Measurements from ENCODE around the gene VCL. TPM values are rescaled to one million over a fixed set of nuclear protein-coding genes. Genes with fewer than 3 reads are reported as not detected.

Gene VCL
- polyA plus RNA-seq, 2 donors, result 25.0 to 41.4 TPM

DNA sequence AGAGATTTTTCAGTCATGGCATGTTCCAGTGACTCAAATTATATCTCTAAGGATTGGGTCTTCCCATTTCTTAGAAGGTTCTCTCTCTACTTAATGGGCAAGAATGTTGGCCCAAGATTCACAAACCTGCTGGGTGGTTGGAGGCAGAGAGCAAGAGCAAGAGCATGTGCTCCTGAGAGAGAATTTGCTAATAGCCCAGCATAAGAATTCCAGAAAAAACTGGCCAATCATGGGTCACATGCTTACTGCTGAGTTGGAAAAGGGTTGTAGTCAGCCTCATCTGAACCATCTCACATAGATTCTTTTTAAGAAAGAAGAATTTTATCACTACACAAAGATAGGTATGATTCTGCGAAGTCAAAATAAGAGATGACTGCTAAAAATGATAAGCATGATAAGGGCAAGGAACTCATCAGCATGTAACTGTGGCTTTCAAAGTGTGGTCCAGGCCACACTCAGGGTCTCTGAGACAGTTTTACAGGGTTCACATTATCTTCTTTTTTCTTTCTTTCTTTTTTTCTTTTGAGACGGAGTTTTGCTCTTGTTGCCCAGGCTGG lies 8.2 kb upstream of the VCL start:
- Histone ChIP-seq H3K27ac (ENCODE audit: low read depth in 2 of 2, low read length in 1 of 2) (no peak overlapping the region), H3K9me3 (ENCODE audit: control insufficient read depth in 2 of 2, insufficient read depth in 1 of 2, low read depth in 1 of 2, low read length in 1 of 2) (no peaks in the 10 kb centered on the region), H3K36me3 (ENCODE audit: control insufficient read depth in 2 of 2, insufficient read depth in 2 of 2, low read length in 1 of 2) (no peaks in the 10 kb centered on the region), H3K4me1 (ENCODE audit: control insufficient read depth in 2 of 2, insufficient read depth in 2 of 2, low read length in 1 of 2) (peaks cover 0 to 2% of the 10 kb centered on the region in 2 donors), H3K4me3 (ENCODE audit: low read depth in 1 of 2, low read length in 2 of 2) (no peak overlapping the region), H3K27me3 (ENCODE audit: control insufficient read depth in 1 of 2, insufficient read depth in 2 of 2, low read length in 2 of 2) (no peaks in the 10 kb centered on the region)
- whole genome bisulfite sequencing, 2 donors, result 93 to 99% methylated on average over 2 of the region's 2 CpGs

DNA sequence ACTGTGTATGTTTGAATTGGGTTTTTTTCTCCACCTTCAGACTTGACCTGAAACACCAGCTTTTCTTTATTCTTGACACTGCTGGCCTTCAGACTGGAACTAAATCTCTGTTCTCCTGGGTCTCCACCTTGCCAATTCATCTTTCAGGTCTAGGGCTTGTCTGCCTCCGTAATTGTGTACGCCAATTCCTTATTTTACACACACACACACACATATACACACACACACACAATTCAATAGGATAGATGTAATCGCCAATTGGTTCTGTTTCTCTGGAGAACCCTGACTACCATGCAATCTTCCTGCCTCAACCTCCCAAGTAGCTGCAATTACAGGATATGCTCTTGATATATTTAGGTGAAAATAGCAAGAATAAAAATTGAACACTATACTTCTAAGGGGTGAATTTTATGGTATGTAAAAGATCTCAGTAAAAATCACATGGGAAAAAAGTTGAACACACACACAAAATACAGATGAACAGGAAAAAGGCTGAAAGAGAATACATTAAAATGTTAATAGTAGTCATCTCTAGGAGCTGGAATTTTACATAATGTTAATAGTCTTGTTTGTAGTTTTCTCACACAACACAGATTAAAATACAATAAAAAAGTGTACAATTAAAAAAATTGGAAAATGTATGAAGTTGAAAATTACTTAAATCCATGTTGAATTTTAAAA lies 6.6 kb upstream of the VCL start:
- WGBS, 2 donors, result 96 to 97% methylated on average over 3 of the region's 3 CpGs
- H3K4me3 ChIP-seq (ENCODE audit: low read depth in 1 of 2, low read length in 2 of 2), result no peak overlapping the region
- H3K27me3 ChIP-seq (ENCODE audit: control insufficient read depth in 1 of 2, insufficient read depth in 2 of 2, low read length in 2 of 2), result no peaks in the 10 kb centered on the region

DNA sequence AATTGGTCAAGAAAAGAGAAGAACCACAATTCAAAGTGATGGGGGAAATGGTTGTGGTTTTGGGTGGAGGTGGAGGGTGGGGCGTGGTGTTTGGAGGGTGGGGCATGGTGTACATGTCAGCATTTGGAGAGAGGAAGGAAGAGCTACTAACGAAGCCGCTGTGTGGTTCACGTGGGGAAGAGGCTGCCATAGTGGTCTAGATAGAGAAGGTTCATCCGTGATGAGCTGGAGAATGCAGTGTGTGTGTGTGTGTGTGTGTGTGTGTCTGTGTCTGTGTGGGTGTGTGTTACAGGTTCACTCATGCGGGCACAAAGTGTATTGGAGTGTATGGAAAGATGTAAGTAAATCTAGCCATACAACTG lies 6.1 kb upstream of the VCL start:
- H3K4me1 ChIP-seq (ENCODE audit: control insufficient read depth in 2 of 2, insufficient read depth in 2 of 2, low read length in 1 of 2), result peaks cover 0 to 2% of the 10 kb centered on the region in 2 donors
- H3K36me3 ChIP-seq (ENCODE audit: control insufficient read depth in 2 of 2, insufficient read depth in 2 of 2, low read length in 1 of 2), result no peaks in the 10 kb centered on the region
- H3K27me3 ChIP-seq (ENCODE audit: control insufficient read depth in 1 of 2, insufficient read depth in 2 of 2, low read length in 2 of 2), result no peaks in the 10 kb centered on the region
- WGBS, 2 donors, result 57 to 62% methylated on average over 6 of the region's 6 CpGs
- no peak overlapping the region for H3K27ac ChIP-seq (ENCODE audit: low read depth in 2 of 2, low read length in 1 of 2)
- H3K4me3 ChIP-seq (ENCODE audit: low read depth in 1 of 2, low read length in 2 of 2), result no peak overlapping the region
- no peaks in the 10 kb centered on the region for H3K9me3 ChIP-seq (ENCODE audit: control insufficient read depth in 2 of 2, insufficient read depth in 1 of 2, low read depth in 1 of 2, low read length in 1 of 2)

More for the DNA sequence above, 6.6 kb upstream of the VCL start:
- H3K4me1 ChIP-seq (ENCODE audit: control insufficient read depth in 2 of 2, insufficient read depth in 2 of 2, low read length in 1 of 2), result peaks cover 0 to 2% of the 10 kb centered on the region in 2 donors
- H3K9me3 ChIP-seq (ENCODE audit: control insufficient read depth in 2 of 2, insufficient read depth in 1 of 2, low read depth in 1 of 2, low read length in 1 of 2), result no peaks in the 10 kb centered on the region
- no peaks in the 10 kb centered on the region for H3K36me3 ChIP-seq (ENCODE audit: control insufficient read depth in 2 of 2, insufficient read depth in 2 of 2, low read length in 1 of 2)
- no peak overlapping the region for H3K27ac ChIP-seq (ENCODE audit: low read depth in 2 of 2, low read length in 1 of 2)

DNA sequence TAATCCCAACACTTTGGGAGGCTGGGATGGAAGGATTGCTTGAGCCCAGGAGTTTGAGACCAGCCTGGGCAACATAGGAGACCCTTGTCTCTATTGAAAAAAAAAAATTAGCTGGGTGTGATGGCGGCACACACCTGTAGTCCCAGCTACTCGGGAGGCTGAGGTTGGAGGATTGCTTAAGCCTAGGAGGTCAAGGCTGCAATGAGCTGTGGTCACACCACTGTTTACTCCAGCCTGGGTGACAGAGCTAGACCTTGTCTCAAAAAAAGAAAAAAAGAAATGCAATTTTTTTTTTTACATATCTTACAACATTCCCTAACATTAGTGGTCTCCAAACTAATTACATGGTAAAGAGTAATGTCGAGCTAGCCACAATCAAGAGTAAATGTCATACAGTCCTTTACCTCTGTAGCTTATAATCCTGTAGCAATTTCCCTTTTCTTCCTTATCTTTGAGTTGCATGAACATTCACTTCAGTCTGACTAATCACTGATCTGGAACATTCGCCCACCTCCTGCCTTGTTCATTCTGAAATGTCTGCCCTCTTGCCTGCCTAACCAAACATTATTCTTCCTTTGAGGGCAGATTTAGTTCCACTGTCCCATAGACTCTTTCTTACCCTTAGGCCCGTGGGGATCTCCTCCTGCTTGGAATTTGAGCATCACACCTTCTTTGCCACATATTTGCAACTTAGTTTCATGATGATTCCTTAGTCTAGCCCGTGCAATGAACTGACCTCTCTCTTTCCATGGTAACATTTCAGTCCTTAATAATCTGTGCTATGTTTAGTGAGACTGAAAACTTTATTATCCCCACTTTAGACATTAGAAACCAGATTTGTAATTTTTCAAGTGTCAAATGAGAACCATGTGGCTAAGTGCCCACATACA lies 4.8 kb upstream of the VCL start:
- Histone ChIP-seq H3K9me3 (ENCODE audit: control insufficient read depth in 2 of 2, insufficient read depth in 1 of 2, low read depth in 1 of 2, low read length in 1 of 2) (no peaks in the 10 kb centered on the region), H3K4me3 (ENCODE audit: low read depth in 1 of 2, low read length in 2 of 2) (no peak overlapping the region), H3K27me3 (ENCODE audit: control insufficient read depth in 1 of 2, insufficient read depth in 2 of 2, low read length in 2 of 2) (no peaks in the 10 kb centered on the region), H3K27ac (ENCODE audit: low read depth in 2 of 2, low read length in 1 of 2) (no peak overlapping the region), H3K4me1 (ENCODE audit: control insufficient read depth in 2 of 2, insufficient read depth in 2 of 2, low read length in 1 of 2) (peaks cover 0 to 2% of the 10 kb centered on the region in 2 donors), H3K36me3 (ENCODE audit: control insufficient read depth in 2 of 2, insufficient read depth in 2 of 2, low read length in 1 of 2) (no peaks in the 10 kb centered on the region)
- WGBS, 2 donors, result 72% methylated on average over 6 of the region's 6 CpGs

DNA sequence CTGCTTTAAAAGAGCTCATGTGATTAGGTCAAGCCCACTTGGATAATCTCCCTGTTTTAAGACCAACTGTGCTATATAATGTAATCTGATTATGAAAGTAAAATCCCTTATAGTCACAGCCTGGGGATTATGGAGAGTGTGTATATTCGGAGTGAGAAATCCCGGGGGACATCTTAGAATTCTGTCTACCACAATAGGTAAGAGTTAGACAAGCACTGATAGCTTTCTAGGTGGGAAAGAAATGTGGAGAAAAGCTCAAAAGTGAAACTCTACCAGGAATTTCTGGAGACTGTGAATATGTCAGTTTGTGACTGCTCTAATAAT lies 2.9 kb upstream of the VCL start:
- no peaks in the 10 kb centered on the region for H3K9me3 ChIP-seq (ENCODE audit: control insufficient read depth in 2 of 2, insufficient read depth in 1 of 2, low read depth in 1 of 2, low read length in 1 of 2)
- H3K4me3 ChIP-seq (ENCODE audit: low read depth in 1 of 2, low read length in 2 of 2), result no peak overlapping the region
- H3K4me1 ChIP-seq (ENCODE audit: control insufficient read depth in 2 of 2, insufficient read depth in 2 of 2, low read length in 1 of 2), result peaks cover 0 to 2% of the 10 kb centered on the region in 2 donors
- H3K27me3 ChIP-seq (ENCODE audit: control insufficient read depth in 1 of 2, insufficient read depth in 2 of 2, low read length in 2 of 2), result no peaks in the 10 kb centered on the region
- 76 to 81% methylated on average over 2 of the region's 2 CpGs for WGBS, 2 donors
- H3K27ac ChIP-seq (ENCODE audit: low read depth in 2 of 2, low read length in 1 of 2), result no peak overlapping the region
- H3K36me3 ChIP-seq (ENCODE audit: control insufficient read depth in 2 of 2, insufficient read depth in 2 of 2, low read length in 1 of 2), result no peaks in the 10 kb centered on the region

DNA sequence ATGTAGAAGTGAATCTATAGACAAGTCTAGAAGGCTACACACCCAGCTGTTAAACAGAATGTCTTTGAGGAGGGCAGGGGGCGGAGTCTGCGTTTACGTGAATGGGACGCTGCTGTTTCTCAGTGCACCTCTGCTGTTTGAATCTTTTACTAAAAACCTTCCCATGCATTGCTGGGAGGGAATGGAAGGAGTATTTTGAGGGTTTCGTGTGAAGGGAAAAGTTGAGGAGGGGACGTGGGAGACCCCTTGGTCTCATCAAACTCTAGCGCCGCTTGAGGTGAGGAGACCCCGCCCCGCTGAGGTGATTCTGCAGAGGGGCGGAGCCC lies 492 bp upstream of the VCL start:
- no peaks in the 10 kb centered on the region for H3K9me3 ChIP-seq (ENCODE audit: control insufficient read depth in 2 of 2, insufficient read depth in 1 of 2, low read depth in 1 of 2, low read length in 1 of 2)
- H3K36me3 ChIP-seq (ENCODE audit: control insufficient read depth in 2 of 2, insufficient read depth in 2 of 2, low read length in 1 of 2), result no peaks in the 10 kb centered on the region
- 1% methylated on average over 11 of the region's 11 CpGs for WGBS, 2 donors
- H3K27me3 ChIP-seq (ENCODE audit: control insufficient read depth in 1 of 2, insufficient read depth in 2 of 2, low read length in 2 of 2), result no peaks in the 10 kb centered on the region
- peak overlapping the region; percentile 66 to 77 for H3K27ac ChIP-seq (ENCODE audit: low read depth in 2 of 2, low read length in 1 of 2)
- peaks cover 0 to 2% of the 10 kb centered on the region in 2 donors for H3K4me1 ChIP-seq (ENCODE audit: control insufficient read depth in 2 of 2, insufficient read depth in 2 of 2, low read length in 1 of 2)
- H3K4me3 ChIP-seq (ENCODE audit: low read depth in 1 of 2, low read length in 2 of 2), result peak overlapping the region; percentile 91 to 97

DNA sequence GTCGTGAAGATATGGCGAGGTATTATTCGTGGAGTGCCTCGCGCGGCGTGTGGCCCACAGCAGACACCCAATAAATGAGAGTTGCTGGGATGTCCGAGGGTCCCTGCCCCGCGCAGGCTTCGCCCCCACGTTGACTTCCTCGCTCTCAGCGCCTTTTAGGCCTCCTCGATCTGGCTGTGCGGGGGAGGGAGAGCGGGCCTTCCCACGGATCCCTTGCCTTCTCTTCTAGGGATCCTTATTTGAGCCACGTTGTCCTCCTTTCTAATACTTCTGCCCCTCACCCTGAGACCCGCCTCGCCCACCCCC lies 660 bp downstream of the VCL start:
- WGBS, 2 donors, result 1 to 2% methylated on average over 21 of the region's 21 CpGs
- Histone ChIP-seq H3K27me3 (ENCODE audit: control insufficient read depth in 1 of 2, insufficient read depth in 2 of 2, low read length in 2 of 2) (no peaks in the 10 kb centered on the region), H3K4me3 (ENCODE audit: low read depth in 1 of 2, low read length in 2 of 2) (peak overlapping the region; percentile 91 to 97), H3K9me3 (ENCODE audit: control insufficient read depth in 2 of 2, insufficient read depth in 1 of 2, low read depth in 1 of 2, low read length in 1 of 2) (no peaks in the 10 kb centered on the region), H3K27ac (ENCODE audit: low read depth in 2 of 2, low read length in 1 of 2) (peak overlapping the region; percentile 94 to 96), H3K36me3 (ENCODE audit: control insufficient read depth in 2 of 2, insufficient read depth in 2 of 2, low read length in 1 of 2) (no peaks in the 10 kb centered on the region), H3K4me1 (ENCODE audit: control insufficient read depth in 2 of 2, insufficient read depth in 2 of 2, low read length in 1 of 2) (peaks cover 0 to 2% of the 10 kb centered on the region in 2 donors)

DNA sequence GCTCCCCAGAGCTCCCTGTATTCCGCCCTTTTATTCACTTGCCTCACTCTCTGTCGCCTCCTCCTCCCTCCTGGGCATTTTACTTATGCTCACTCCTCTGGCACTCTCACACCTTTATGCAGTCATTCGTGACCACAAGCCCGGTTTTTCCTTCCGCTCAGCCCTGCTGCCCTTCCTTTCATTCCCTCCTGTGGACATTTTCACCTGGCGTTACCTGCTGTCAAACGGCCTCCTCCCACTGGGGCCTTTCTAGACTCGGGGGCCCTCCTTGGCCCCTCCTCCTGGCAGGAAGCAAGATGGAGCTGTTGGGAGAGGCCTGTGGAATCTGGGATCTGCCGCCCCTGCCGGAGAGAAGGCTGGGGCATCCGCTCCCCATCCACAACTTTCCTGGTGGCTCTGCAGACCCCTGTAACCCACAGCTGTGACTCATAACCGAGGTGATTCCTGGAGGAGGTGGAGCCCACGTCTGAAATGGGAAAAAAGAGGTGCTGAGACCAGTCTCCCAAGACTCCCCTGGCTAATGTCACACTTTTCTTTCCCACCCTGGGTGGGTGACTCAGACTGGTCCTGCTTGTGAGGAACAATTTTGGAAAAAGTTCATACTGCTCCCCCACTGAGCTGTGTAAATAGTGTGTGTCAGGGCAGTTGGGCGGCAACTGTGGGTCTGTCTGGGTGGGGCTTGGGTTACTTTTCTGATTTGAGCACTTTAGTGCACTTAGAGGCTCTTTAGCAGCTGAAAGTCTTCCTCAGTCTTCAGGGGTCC lies 1.2 kb downstream of the VCL start:
- peaks cover 0 to 2% of the 10 kb centered on the region in 2 donors for H3K4me1 ChIP-seq (ENCODE audit: control insufficient read depth in 2 of 2, insufficient read depth in 2 of 2, low read length in 1 of 2)
- peak overlapping the region; percentile 94 to 96 for H3K27ac ChIP-seq (ENCODE audit: low read depth in 2 of 2, low read length in 1 of 2)
- H3K27me3 ChIP-seq (ENCODE audit: control insufficient read depth in 1 of 2, insufficient read depth in 2 of 2, low read length in 2 of 2), result no peaks in the 10 kb centered on the region
- WGBS, 2 donors, result 6% methylated on average over 14 of the region's 14 CpGs
- no peaks in the 10 kb centered on the region for H3K36me3 ChIP-seq (ENCODE audit: control insufficient read depth in 2 of 2, insufficient read depth in 2 of 2, low read length in 1 of 2)
- H3K4me3 ChIP-seq (ENCODE audit: low read depth in 1 of 2, low read length in 2 of 2), result peak overlapping the region; percentile 91 to 97
- H3K9me3 ChIP-seq (ENCODE audit: control insufficient read depth in 2 of 2, insufficient read depth in 1 of 2, low read depth in 1 of 2, low read length in 1 of 2), result no peaks in the 10 kb centered on the region

DNA sequence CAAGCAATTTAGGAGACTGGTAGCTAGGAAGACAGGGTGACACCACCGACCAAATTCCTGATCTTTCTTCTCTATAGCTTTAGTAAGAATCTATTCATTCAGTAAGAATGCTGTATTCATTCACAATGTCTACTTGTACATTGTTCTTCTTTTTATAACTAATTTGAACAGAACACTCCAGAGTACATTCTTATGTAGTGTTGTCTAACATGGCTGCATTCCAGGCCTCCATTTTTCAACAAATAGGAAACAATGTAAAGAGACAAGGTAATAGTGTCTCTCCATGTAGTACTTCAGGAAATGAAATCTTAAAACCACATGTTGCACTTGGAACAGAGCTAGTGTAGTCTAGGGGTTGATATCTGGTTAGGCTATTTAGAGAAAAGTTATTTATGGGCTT lies 1.8 kb downstream of the VCL start:
- H3K27me3 ChIP-seq (ENCODE audit: control insufficient read depth in 1 of 2, insufficient read depth in 2 of 2, low read length in 2 of 2), result no peaks in the 10 kb centered on the region
- no peaks in the 10 kb centered on the region for H3K9me3 ChIP-seq (ENCODE audit: control insufficient read depth in 2 of 2, insufficient read depth in 1 of 2, low read depth in 1 of 2, low read length in 1 of 2)
- no peaks in the 10 kb centered on the region for H3K36me3 ChIP-seq (ENCODE audit: control insufficient read depth in 2 of 2, insufficient read depth in 2 of 2, low read length in 1 of 2)
- H3K4me1 ChIP-seq (ENCODE audit: control insufficient read depth in 2 of 2, insufficient read depth in 2 of 2, low read length in 1 of 2), result peaks cover 0 to 2% of the 10 kb centered on the region in 2 donors
- peak overlapping the region; percentile 91 to 97 for H3K4me3 ChIP-seq (ENCODE audit: low read depth in 1 of 2, low read length in 2 of 2)
- 9 to 23% methylated on average over 1 of the region's 1 CpG for WGBS, 2 donors
- H3K27ac ChIP-seq (ENCODE audit: low read depth in 2 of 2, low read length in 1 of 2), result peak overlapping the region; percentile 94 to 96
